ENCODE measurements around the gene CCR7.

Gene CCR7

GRCh38 chr17:40542558-40543411, 22.5 kb downstream of the CCR7 start:
- no peaks in the 10 kb centered on the region for H3K36me3 ChIP-seq (ENCODE audit: insufficient read depth)
- H3K9ac ChIP-seq = no peak overlapping the region
- no peak for TF ChIP-seq CTCF (conservative IDR thresholded peaks at IDR 0.05; ENCODE audit: low read depth, low read length)
- H3K27me3 ChIP-seq (ENCODE audit: insufficient read depth, low read depth) = no peaks in the 10 kb centered on the region; the same call in 1 of the 2 replicates
- no peak overlapping the region for H3K27ac ChIP-seq
- no peak overlapping the region for H3K4me2 ChIP-seq
- H3K79me2 ChIP-seq (ENCODE audit: insufficient read depth, low read depth) = no peaks in the 10 kb centered on the region
- no peak overlapping the region for H3K4me3 ChIP-seq (IDR thresholded peaks at IDR 0.05; ENCODE audit: insufficient read depth, low read depth, low read length)
- no peaks in the 10 kb centered on the region for H4K20me1 ChIP-seq (ENCODE audit: insufficient read depth)
- H2AFZ ChIP-seq (ENCODE audit: low read depth) = no peak overlapping the region
- peaks cover 19% of the 10 kb centered on the region for H3K4me1 ChIP-seq (ENCODE audit: low read depth, poor library complexity, severe bottlenecking)

- Histone ChIP-seq H3K4me2 (no peak overlapping the region), H3K4me1 (ENCODE audit: low read depth, poor library complexity, severe bottlenecking) (peaks cover 11% of the 10 kb centered on the region), H3K27ac (no peak overlapping the region), H4K20me1 (ENCODE audit: insufficient read depth) (no peaks in the 10 kb centered on the region), H3K79me2 (ENCODE audit: insufficient read depth, low read depth) (no peaks in the 10 kb centered on the region), H3K4me3 (IDR thresholded peaks at IDR 0.05; ENCODE audit: insufficient read depth, low read depth, low read length) (no peak overlapping the region), H3K36me3 (ENCODE audit: insufficient read depth) (no peaks in the 10 kb centered on the region), H2AFZ (ENCODE audit: low read depth) (no peak overlapping the region), H3K9ac (no peak overlapping the region; the same call in 1 of the 2 replicates), H3K27me3 (ENCODE audit: insufficient read depth, low read depth) (no peaks in the 10 kb centered on the region; the same call in 1 of the 2 replicates)
- no peak for TF ChIP-seq CTCF (conservative IDR thresholded peaks at IDR 0.05; ENCODE audit: low read depth, low read length)
Observed at GRCh38 chr17:40541873-40542557, 23.3 kb downstream of the CCR7 start.

GRCh38 chr17:40541060-40541872, 24.0 kb downstream of the CCR7 start:
- Histone ChIP-seq H2AFZ (ENCODE audit: low read depth) (no peak overlapping the region), H3K36me3 (ENCODE audit: insufficient read depth) (no peaks in the 10 kb centered on the region), H3K4me1 (ENCODE audit: low read depth, poor library complexity, severe bottlenecking) (peaks cover 11% of the 10 kb centered on the region), H3K27ac (no peak overlapping the region), H3K79me2 (ENCODE audit: insufficient read depth, low read depth) (no peaks in the 10 kb centered on the region), H3K4me2 (no peak overlapping the region), H3K27me3 (ENCODE audit: insufficient read depth, low read depth) (no peaks in the 10 kb centered on the region; the same call in 1 of the 2 replicates), H3K4me3 (IDR thresholded peaks at IDR 0.05; ENCODE audit: insufficient read depth, low read depth, low read length) (no peak overlapping the region), H3K9ac (no peak overlapping the region), H4K20me1 (ENCODE audit: insufficient read depth) (no peaks in the 10 kb centered on the region)
- no peak for TF ChIP-seq CTCF (conservative IDR thresholded peaks at IDR 0.05; ENCODE audit: low read depth, low read length)

- H3K4me2 ChIP-seq = no peak overlapping the region
- H3K27ac ChIP-seq = no peak overlapping the region
- no peaks in the 10 kb centered on the region for H4K20me1 ChIP-seq (ENCODE audit: insufficient read depth)
- TF ChIP-seq CTCF (conservative IDR thresholded peaks at IDR 0.05; ENCODE audit: low read depth, low read length) = no peak
- H3K4me3 ChIP-seq (IDR thresholded peaks at IDR 0.05; ENCODE audit: insufficient read depth, low read depth, low read length) = no peak overlapping the region
- H3K27me3 ChIP-seq (ENCODE audit: insufficient read depth, low read depth) = no peaks in the 10 kb centered on the region; the same call in 1 of the 2 replicates
- H3K79me2 ChIP-seq (ENCODE audit: insufficient read depth, low read depth) = no peaks in the 10 kb centered on the region
- H3K4me1 ChIP-seq (ENCODE audit: low read depth, poor library complexity, severe bottlenecking) = peaks cover 11% of the 10 kb centered on the region
- no peak overlapping the region for H3K9ac ChIP-seq
- no peaks in the 10 kb centered on the region for H3K36me3 ChIP-seq (ENCODE audit: insufficient read depth)
- H2AFZ ChIP-seq (ENCODE audit: low read depth) = no peak overlapping the region
Observed at GRCh38 chr17:40540448-40540847, 24.8 kb downstream of the CCR7 start.

All from KMS-11 (cell line).